K562 (cell line): ENCODE measurements around the gene EXOC4. TPM values are rescaled to one million over a fixed set of nuclear protein-coding genes. Genes with fewer than 3 reads are reported as not detected.

Source experiments
- EP300 ChIP-seq: IDR thresholded peaks from 2 replicates; pipeline ENCODE4 v1.6.1; 2012; ENCODE audit warnings: low read length, improper control_type of control experiment
- IFI16 ChIP-seq: fragments of 250-450 bp; sonication (Bioruptor Pico); IDR thresholded peaks from 2 replicates; pipeline ENCODE4 v2.1.2; 2022; ENCODE audit warnings: mild to moderate bottlenecking, inconsistent platforms
- KLF16 ChIP-seq: IDR thresholded peaks from 2 replicates; pipeline ENCODE4 v1.6.1; 2016; ENCODE audit warnings: antibody characterized with exemption
- KLF6 ChIP-seq: fragments of 250-450 bp; sonication (Bioruptor Pico); IDR thresholded peaks from 2 replicates; pipeline ENCODE4 v1.4.0; 2020; ENCODE audit warnings: mild to moderate bottlenecking, moderate library complexity, borderline replicate concordance
- NRF1 ChIP-seq, 2 experiments: fragments of 450-650 bp; IDR thresholded peaks in 1 of 2; conservative IDR thresholded peaks in 1 of 2; 2 replicates each; pipeline ENCODE4 v1.6.1; 2014; ENCODE audit warnings: mild to moderate bottlenecking in 2 of 2
- RAD21 ChIP-seq, 2 experiments: fragments of 250-450 bp in 1 of 2; fragments of 450-650 bp in 1 of 2; sonication (Bioruptor Pico) in 1 of 2; formaldehyde crosslinking in 1 of 2; IDR thresholded peaks in 1 of 2; conservative IDR thresholded peaks in 1 of 2; 2 replicates each; pipeline versions ENCODE4 v1.4.0 to v1.8.0; 2020 to 2022; ENCODE audit warnings: mild to moderate bottlenecking in 2 of 2, moderate library complexity in 1 of 2
- SNRNP70 ChIP-seq: fragments of 200-400 bp; formaldehyde crosslinking; optimal IDR thresholded peaks from 2 replicates; pipeline ENCODE3; 2017; ENCODE audit warnings: low read depth, low read length
- SP1 ChIP-seq: sonication (generic); formaldehyde crosslinking; IDR thresholded peaks from 2 replicates; pipeline ENCODE4 v1.8.1; 2022; ENCODE audit warnings: mild to moderate bottlenecking, missing genetic modification reagents
- STAT5B ChIP-seq: fragments of 250-450 bp; sonication (Bioruptor Pico); IDR thresholded peaks from 2 replicates; pipeline ENCODE4 v1.8.0; 2021; ENCODE audit warnings: mild to moderate bottlenecking, inconsistent platforms
- ZFP30 ChIP-seq: fragments of 250-450 bp; sonication (Bioruptor Pico); IDR thresholded peaks from 2 replicates; pipeline ENCODE4 v1.8.0; 2022; ENCODE audit warnings: moderate library complexity, mild to moderate bottlenecking, inconsistent platforms, borderline replicate concordance
- polyA plus RNA-seq, 8 experiments: library from polyadenylated mRNA; depleted of rRNA in 4 of 8; stranded (reverse) in 5 of 8; unstranded in 3 of 8; fragments of >200 nt; fragmentation: Nextera tagmentation in 2 of 8; fragmentation: Illumina TruSeq in 1 of 8; extraction: Ambion mirVana in 2 of 8; extraction: Trizol in 1 of 8; gene quantifications; 2 replicates each; pipeline versions ENCODE4 v1.2.1 to v1.2.3, GENCODE V29; 2011 to 2014; ENCODE audit warnings: inconsistent platforms in 1 of 8, missing spikeins in 1 of 8
- total RNA-seq, 7 experiments: library from RNA; depleted of rRNA in 6 of 7; stranded (reverse); fragments of >200 nt in 6 of 7; fragmentation: Illumina TruSeq in 2 of 7; extraction: Trizol in 2 of 7; gene quantifications; 2 replicates each; pipeline versions ENCODE4 v1.2.1 to v1.2.3, GENCODE V29; 2011 to 2021; ENCODE audit warnings: low replicate concordance in 1 of 7
- TF ChIP-seq, protein P1 (sequence below): fragments of 450-650 bp; IDR thresholded peaks from 2 replicates; pipeline ENCODE4 v1.7.0; 2016; ENCODE audit warnings: borderline replicate concordance
- TF ChIP-seq, protein P2 (sequence below): fragments of 250-450 bp; sonication (Bioruptor Pico); IDR thresholded peaks from 2 replicates; pipeline ENCODE4 v1.5.1; 2021; ENCODE audit warnings: mild to moderate bottlenecking
- TF ChIP-seq, protein P3 (sequence below): fragments of 450-650 bp; formaldehyde crosslinking; IDR thresholded peaks from 2 replicates; pipeline ENCODE4 v1.4.0; 2022; ENCODE audit warnings: mild to moderate bottlenecking, moderate library complexity
- TF ChIP-seq, protein P4 (sequence below), 3 experiments: IDR thresholded peaks in 2 of 3; conservative IDR thresholded peaks in 1 of 3; 2 replicates each; pipeline ENCODE4 v1.5.1; 2011 to 2012; ENCODE audit warnings: low read length in 3 of 3, mild to moderate bottlenecking in 3 of 3, control low read depth in 2 of 3, improper control_type of control experiment in 1 of 3, inconsistent platforms in 1 of 3, low read depth in 1 of 3, mixed read lengths in 1 of 3, moderate library complexity in 1 of 3; ENCODE audit not compliant: insufficient read depth in 2 of 3

Gene EXOC4
- total and polyA plus RNA-seq, 9 of the 15 experiments (the other 6 are each of a cell fraction or from before 2014, with no cell fraction given), result 18.5 to 73.1 (median 46.6) TPM

DNA sequence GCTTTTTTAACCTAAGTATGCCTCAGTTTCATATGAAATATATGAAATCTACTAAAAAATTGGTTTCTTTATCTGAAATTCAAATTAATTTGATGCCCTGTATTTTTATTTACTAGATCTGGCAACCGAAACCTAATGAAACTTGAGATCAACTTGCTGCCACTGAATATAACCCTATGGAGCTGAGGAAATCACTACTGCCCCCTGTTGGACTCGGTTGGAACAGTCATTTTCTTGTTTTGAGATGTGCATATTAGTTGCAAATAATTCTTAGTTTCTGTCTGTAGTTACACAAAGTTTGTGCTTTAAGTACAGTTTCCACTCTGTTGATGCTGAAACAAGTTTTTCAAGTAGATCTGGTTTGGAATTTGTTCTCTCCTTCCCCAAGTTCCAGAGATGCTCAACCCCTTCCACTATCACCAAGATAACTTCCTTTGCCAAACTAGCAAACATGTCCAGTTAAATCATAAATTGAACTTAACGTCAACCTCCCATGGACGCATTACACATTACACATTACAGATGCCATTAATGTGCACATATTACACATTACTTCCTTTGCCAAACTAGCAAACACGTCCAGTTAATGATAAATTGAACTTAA is 22.2 kb upstream of the EXOC4 start (continued):
- TF ChIP-seq, protein P1, sequence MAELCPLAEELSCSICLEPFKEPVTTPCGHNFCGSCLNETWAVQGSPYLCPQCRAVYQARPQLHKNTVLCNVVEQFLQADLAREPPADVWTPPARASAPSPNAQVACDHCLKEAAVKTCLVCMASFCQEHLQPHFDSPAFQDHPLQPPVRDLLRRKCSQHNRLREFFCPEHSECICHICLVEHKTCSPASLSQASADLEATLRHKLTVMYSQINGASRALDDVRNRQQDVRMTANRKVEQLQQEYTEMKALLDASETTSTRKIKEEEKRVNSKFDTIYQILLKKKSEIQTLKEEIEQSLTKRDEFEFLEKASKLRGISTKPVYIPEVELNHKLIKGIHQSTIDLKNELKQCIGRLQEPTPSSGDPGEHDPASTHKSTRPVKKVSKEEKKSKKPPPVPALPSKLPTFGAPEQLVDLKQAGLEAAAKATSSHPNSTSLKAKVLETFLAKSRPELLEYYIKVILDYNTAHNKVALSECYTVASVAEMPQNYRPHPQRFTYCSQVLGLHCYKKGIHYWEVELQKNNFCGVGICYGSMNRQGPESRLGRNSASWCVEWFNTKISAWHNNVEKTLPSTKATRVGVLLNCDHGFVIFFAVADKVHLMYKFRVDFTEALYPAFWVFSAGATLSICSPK, result no peak
- TF ChIP-seq KLF6 (CRISPR knock-in tag), result no peak
- TF ChIP-seq, protein P2, sequence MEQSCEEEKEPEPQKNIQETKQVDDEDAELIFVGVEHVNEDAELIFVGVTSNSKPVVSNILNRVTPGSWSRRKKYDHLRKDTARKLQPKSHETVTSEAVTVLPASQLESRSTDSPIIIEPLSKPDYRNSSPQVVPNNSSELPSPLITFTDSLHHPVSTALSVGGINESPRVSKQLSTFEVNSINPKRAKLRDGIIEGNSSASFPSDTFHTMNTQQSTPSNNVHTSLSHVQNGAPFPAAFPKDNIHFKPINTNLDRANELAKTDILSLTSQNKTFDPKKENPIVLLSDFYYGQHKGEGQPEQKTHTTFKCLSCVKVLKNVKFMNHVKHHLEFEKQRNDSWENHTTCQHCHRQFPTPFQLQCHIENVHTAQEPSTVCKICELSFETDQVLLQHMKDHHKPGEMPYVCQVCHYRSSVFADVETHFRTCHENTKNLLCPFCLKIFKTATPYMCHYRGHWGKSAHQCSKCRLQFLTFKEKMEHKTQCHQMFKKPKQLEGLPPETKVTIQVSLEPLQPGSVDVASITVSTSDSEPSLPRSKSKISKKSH (CRISPR knock-in tag), result no peak
- TF ChIP-seq SNRNP70, result no peak
- TF ChIP-seq, protein P3, sequence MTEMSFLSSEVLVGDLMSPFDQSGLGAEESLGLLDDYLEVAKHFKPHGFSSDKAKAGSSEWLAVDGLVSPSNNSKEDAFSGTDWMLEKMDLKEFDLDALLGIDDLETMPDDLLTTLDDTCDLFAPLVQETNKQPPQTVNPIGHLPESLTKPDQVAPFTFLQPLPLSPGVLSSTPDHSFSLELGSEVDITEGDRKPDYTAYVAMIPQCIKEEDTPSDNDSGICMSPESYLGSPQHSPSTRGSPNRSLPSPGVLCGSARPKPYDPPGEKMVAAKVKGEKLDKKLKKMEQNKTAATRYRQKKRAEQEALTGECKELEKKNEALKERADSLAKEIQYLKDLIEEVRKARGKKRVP (CRISPR knock-in tag), result no peak
- no peak for TF ChIP-seq ZFP30
- TF ChIP-seq NRF1 (conservative IDR thresholded peaks at IDR 0.05 in 1 of 2, IDR thresholded peaks at IDR 0.05 in 1 of 2), result no peak
- TF ChIP-seq STAT5B (CRISPR knock-in tag), result no peak
- no peak for TF ChIP-seq IFI16 (CRISPR knock-in tag)
- TF ChIP-seq EP300, result no peak
- TF ChIP-seq SP1 (CRISPR knock-in tag), result no peak
- TF ChIP-seq RAD21 (CRISPR knock-in tag; conservative IDR thresholded peaks at IDR 0.05 in 1 of 2, IDR thresholded peaks at IDR 0.05 in 1 of 2), result peak; percentile 52 to 77
- TF ChIP-seq, protein P4, sequence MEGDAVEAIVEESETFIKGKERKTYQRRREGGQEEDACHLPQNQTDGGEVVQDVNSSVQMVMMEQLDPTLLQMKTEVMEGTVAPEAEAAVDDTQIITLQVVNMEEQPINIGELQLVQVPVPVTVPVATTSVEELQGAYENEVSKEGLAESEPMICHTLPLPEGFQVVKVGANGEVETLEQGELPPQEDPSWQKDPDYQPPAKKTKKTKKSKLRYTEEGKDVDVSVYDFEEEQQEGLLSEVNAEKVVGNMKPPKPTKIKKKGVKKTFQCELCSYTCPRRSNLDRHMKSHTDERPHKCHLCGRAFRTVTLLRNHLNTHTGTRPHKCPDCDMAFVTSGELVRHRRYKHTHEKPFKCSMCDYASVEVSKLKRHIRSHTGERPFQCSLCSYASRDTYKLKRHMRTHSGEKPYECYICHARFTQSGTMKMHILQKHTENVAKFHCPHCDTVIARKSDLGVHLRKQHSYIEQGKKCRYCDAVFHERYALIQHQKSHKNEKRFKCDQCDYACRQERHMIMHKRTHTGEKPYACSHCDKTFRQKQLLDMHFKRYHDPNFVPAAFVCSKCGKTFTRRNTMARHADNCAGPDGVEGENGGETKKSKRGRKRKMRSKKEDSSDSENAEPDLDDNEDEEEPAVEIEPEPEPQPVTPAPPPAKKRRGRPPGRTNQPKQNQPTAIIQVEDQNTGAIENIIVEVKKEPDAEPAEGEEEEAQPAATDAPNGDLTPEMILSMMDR (IDR thresholded peaks at IDR 0.05 in 2 of 3, conservative IDR thresholded peaks at IDR 0.05 in 1 of 3; ENCODE audit: insufficient read depth in 2 of 3, low read depth in 1 of 3, low read length in 3 of 3), result peak; percentile 67 to 90 (median 85)
- peak; percentile 35; the same call in 1 of the 2 replicates for TF ChIP-seq KLF16
